A673 (cell line): ENCODE data around the gene EXOSC10.

Source experiments
- EZH2 ChIP-seq: fragments of 200-600 bp; sonication (generic); IDR thresholded peaks from 2 replicates; pipeline ENCODE4 v1.6.1; 2017; ENCODE audit warnings: borderline replicate concordance, low read depth, mild to moderate bottlenecking, mixed read lengths, antibody characterized with exemption, low read length; ENCODE audit not compliant: poor library complexity, severe bottlenecking
- TF ChIP-seq, protein P1 (sequence below): fragments of 300-800, 200-600 bp; sonication (generic); conservative IDR thresholded peaks from 2 replicates; pipeline ENCODE4 v1.5.1; 2017; ENCODE audit warnings: low read depth, mild to moderate bottlenecking, antibody characterized with exemption, low read length, moderate library complexity, mixed read lengths

- TF ChIP-seq, protein P1, sequence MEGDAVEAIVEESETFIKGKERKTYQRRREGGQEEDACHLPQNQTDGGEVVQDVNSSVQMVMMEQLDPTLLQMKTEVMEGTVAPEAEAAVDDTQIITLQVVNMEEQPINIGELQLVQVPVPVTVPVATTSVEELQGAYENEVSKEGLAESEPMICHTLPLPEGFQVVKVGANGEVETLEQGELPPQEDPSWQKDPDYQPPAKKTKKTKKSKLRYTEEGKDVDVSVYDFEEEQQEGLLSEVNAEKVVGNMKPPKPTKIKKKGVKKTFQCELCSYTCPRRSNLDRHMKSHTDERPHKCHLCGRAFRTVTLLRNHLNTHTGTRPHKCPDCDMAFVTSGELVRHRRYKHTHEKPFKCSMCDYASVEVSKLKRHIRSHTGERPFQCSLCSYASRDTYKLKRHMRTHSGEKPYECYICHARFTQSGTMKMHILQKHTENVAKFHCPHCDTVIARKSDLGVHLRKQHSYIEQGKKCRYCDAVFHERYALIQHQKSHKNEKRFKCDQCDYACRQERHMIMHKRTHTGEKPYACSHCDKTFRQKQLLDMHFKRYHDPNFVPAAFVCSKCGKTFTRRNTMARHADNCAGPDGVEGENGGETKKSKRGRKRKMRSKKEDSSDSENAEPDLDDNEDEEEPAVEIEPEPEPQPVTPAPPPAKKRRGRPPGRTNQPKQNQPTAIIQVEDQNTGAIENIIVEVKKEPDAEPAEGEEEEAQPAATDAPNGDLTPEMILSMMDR = no peak
- TF ChIP-seq EZH2 = no peak
These were observed 1.7 kb upstream of the EXOSC10 start for GRCh38 chr1:11101347-11101746.
